ENCODE results near the gene SLC12A7.

SLC12A7 gene

DNA sequence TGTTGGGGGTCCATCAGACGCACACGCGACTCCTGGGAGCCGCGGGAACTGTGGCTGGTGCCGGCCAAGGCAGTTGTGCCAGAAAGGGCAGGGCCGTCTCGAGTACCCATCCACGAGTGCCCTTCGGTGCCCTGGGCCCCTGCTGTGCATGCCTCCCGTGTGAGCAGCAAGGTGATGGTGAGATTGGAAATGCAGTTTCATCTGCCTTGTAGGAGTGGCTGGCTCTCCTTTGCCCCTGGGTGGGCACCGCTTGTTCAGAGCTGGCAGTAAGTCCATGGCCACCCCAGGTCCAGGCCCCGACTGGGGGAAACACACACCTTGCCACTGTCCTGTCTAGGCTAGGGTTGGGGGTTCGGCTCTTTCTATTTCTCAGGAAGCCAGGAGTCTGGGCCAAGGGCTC is 97.5 kb downstream of the SLC12A7 start:
- DNase-seq, result no peak

GRCh38 chr5:1013948-1014301 is 97.9 kb downstream of the SLC12A7 start:
- no peak for DNase-seq

DNA sequence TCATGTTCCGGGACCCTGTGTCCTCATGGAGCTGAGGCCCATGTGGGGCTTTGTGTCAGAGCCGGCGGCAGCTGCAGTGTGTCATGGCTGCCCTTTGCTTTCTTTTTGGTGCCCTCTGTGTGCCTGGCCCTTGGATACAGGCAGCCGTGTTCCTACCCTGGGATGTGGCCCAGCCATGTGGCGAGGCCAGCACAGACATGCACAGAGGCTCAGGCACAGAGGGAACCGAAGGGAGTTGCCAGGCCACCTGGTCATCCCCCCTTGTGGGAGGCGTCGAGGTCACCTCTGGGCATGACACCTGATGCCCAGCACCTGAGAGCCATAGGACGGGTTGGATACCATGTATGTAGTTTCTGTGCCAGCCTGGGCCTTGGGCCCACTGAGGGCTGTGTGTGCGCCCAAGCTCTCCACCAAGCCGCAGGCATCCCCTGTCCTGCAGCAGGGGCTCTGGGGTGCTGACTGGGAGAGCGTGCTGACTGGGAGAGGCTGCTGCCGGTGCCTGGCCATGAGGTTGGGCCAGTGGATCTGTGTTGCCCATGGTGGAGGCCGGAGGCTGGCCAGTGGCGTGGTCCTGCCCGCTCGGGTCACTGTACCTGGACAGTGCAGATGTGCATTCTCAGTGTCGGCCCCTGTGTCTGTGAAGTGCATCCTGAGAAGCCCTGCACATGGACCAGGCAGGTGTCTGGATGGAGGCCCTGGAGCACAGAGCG is 98.5 kb downstream of the SLC12A7 start:
- no peak for DNase-seq

DNA sequence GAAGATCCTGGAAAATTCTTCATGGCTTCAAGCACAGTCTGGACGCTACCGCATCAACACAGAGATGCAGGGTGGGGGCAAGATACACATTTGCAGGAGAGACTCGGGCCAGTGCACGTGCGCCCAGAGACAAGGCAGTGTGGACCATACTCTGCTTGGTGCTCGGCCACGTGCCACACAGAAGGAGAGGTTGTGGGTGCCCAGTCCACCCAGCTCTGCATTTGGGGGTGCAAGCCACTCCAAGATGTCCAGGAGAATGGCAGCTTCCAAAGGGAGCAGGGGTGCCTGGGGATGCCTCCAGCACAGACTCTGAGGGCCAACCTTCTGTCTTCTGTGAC is 99.0 kb downstream of the SLC12A7 start:
- DNase-seq, result no peak

GRCh38 chr5:1012313-1012841 is 99.5 kb downstream of the SLC12A7 start:
- DNase-seq, result no peak

DNA sequence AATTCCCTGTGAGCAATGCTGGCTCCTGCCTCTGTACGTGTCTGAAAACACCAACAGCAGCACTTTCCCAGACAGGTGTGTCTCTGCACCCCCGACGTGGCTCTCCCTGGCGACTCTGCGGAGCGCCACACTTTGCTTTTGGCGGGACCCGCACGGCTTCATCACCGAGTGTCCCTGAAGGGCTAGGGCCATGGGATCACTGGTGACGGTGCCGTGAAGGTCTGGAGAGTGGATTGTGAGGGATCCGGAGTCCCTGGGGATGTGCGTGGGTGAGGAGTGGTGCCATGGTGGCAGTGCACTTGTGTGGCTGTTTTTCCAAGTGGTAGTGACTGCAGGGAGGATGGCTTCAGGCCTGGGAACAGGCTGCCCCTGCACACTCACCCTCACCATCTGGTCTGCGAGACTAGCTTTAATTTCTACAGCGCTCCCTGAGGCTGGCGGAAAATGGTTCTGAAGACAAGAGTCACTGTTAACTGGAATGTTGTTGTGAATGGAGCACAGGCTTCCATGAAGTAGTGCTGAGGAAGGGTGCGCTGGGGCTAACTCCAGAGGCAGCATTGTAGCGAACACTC is 100.0 kb downstream of the SLC12A7 start:
- no peak for DNase-seq

- DNase-seq, result no peak
Observed at GRCh38 chr5:1011226-1011631, 100.6 kb downstream of the SLC12A7 start.

GRCh38 chr5:1010641-1011046 is 101.2 kb downstream of the SLC12A7 start:
- DNase-seq, result no peak

DNA sequence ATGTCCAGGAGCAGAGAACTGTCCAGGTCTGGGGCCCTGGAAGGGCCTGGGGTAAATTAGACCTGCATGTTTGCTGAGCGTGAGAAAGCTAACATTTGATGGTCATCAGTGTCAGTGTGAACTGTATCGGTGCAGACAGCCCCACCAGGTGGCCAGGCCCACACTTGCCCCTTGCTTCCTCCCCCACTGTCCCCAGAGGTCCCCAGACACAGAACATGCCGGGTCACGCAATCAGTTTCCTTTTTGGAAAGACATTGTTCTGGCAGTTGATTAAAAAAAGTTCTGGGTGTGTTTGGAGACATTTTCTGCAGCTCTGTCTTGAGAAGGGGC is 101.7 kb downstream of the SLC12A7 start:
- no peak for DNase-seq

DNA sequence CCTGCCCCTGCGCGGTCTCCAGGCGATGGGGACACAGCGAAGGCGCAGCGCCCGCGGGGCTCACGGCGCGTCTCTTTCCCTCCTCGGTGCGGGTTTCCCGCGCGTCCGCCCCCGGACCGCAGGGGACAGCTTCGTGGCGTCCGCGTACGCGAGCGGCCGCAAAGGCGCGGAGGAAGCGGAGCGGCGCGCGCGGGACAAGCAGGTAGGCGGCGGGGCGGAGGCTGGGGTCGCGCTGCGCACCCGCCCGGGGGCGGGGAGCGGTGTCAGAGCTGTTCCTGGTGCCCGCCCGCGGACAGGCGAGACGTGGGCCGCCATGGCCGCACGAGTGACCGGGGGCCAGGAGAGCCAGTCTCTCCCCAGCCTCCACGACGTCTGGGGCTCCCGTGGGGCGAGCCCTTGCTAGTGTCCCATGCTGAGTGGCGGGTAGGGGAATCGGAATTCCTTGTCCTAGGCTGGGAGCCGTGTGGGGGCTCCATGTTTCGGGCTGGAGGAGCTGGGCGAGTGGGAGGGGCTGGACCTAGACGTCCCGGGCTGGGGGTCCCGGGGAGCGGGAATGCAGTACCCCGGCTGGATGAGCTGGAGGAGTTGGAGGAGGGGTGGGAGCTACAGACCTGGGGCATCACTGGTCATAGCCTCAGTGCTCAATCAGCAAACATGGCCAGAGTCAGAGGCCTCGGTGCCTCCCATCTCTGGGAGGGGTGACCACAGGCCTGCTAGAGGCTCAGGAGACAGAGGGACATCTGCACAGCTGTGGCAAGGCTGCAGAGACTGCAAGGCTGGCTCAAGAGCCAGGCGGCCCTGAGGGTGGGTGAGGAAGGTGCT is 102.3 kb downstream of the SLC12A7 start:
- DNase-seq, result no peak

- DNase-seq, result no peak
Observed at GRCh38 chr5:1008451-1009358, 103.2 kb downstream of the SLC12A7 start, which contains the start of gene NKD2. NKD2 (plus strand) TSS chr5:1008802; CDS start chr5:1009058, 256 bp downstream.

DNA sequence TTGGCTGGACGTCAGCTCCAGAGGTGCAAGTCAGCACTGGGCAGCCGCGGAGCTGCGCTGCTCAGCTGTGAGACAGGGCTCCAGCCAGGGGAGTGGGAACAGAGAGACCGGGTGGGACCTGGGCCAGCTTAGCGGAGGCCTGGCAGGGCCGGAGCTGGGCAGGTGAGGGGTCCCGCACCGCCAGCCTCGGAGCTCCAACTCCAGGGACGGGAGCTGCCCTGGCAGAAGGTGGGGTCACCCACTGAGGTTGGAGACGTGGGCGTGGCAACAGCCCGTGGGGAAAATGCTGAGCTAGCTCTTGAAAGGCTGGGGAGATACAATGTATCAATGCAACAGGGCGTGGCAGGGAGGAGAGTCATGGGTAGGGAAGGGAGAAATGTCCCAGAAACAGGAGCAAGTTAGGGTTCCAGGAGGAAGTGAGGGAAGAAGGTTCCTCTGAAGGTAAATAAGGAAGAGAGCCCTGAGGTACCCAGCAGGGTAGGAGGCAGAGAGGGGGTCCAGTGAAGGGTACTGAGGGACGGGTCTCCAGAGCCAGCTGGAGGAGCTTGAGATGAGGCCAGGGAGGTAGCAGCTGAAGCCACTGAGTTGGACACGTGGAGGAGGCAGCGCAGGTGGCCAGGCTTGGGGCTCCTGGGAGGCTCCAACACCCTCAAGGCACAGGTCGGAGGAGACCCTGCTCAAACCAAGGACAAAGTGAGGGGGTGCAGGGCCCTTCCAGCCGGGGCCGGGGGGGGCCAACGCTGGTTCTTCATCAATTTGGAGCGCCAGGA is 104.0 kb downstream of the SLC12A7 start:
- DNase-seq, result no peak

GRCh38 chr5:1007221-1007680 is 104.6 kb downstream of the SLC12A7 start:
- DNase-seq, result no peak

GRCh38 chr5:1006656-1007071 is 105.2 kb downstream of the SLC12A7 start:
- DNase-seq, result no peak

GRCh38 chr5:1005904-1006655 is 105.8 kb downstream of the SLC12A7 start:
- no peak for DNase-seq

GRCh38 chr5:1005249-1005851 is 106.5 kb downstream of the SLC12A7 start:
- DNase-seq, result no peak

DNA sequence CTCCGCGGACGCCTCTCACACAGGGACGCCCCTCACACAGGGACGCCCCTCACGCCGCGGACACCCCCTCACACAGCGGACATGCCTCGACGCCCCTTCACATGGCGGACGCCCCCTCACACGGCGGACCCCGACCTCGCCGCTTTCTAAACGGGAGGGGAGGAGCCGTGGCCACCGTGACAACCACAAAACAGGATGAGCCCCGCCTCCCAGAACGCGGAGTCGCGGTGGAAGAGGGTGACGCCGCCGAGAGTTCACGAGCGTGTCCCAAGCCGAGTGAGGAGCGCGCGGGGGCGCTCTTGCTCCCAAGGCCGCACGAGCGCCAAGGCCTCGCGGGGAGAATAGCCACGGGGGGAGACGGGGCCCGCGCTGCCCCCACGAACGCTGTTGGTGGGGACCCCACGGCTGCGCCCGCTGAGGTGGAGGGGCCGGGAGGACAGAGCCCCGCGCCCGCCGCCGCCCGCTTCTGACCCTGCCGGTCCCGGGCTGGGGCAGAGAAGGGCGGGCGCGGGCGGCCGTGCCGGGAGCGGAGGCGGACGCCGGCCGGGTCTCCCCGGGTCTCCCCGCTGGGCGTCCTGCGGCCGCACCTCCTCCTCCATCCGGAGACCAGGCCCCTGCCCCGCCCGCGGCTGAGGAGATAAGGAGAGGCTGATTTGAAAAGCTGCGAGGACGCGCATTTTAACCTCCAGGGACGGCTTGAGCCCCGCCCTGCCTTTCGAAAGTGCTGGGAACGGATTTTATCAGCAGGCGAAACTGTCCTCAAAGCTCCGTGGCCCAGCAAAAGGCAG is 107.2 kb downstream of the SLC12A7 start:
- no peak for DNase-seq

DNA sequence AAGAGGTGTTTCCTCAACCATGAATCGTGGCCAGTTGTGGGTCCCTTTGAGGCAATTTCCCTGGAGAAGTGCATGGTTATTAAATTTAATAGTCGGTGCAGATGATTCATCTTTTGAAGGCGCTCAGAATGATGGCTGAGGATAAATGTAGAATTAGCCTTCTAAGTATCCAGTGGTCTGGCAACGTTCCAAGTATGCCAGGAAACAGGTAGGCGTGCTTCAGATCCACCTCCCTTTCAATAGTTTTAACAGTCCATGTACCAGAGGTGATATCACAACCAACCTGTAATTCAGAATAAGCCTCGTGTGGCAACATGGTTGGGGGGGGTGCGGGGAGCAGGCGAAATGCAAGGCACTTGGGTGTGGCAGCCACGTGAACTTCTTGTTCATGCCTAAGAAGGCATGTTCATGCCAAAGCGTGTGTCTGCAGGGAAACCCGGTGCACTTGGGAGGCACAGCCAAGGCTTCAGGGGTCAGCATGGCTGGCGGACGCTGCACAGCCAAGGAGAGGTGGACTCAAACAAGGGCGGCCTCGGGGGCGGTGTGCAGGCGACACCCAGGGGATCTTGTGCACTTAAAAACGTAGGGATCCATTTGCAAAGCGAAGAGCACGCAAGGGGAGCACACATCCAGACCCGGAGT is 108.4 kb downstream of the SLC12A7 start:
- peak; percentile 70 for DNase-seq

- no peak for DNase-seq
Observed at GRCh38 chr5:1002836-1003235, 109.0 kb downstream of the SLC12A7 start.

- DNase-seq, result no peak
Observed at GRCh38 chr5:1002271-1002546, 109.7 kb downstream of the SLC12A7 start.
